ENCODE measurements around the gene BTRC. TPM values are rescaled to one million over a fixed set of nuclear protein-coding genes. Genes with fewer than 3 reads are reported as not detected.

Gene BTRC
- total RNA-seq, 4 donors from 2014 or later: 12.6 to 26.5 (median 20.7) TPM

- no peaks in the 10 kb centered on the region for H3K27me3 ChIP-seq
- TF ChIP-seq CTCF (IDR thresholded peaks at IDR 0.05) (no peak), POLR2A (IDR thresholded peaks at IDR 0.05) (no peak)
- no peaks in the 10 kb centered on the region for H3K9me3 ChIP-seq
- intact Hi-C loops (cut with DNase I; ENCODE audit: low total_unique reads): no loop called here
- no peaks in the 10 kb centered on the region for H3K4me1 ChIP-seq
- no peaks in the 10 kb centered on the region for H3K36me3 ChIP-seq
- no peak overlapping the region for H3K4me3 ChIP-seq
- H3K27ac ChIP-seq: no peak overlapping the region
- DNase-seq: no peak
Measured at GRCh38 chr10:101490026-101490425, 136.1 kb downstream of the BTRC start.

- no peaks in the 10 kb centered on the region for H3K4me1 ChIP-seq
- DNase-seq: no peak
- H3K27me3 ChIP-seq: no peaks in the 10 kb centered on the region
- intact Hi-C loops (cut with DNase I; ENCODE audit: low total_unique reads): no loop called here
- H3K4me3 ChIP-seq: no peak overlapping the region
- H3K36me3 ChIP-seq: no peaks in the 10 kb centered on the region
- H3K27ac ChIP-seq: no peak overlapping the region
- no peak for TF ChIP-seq POLR2A (IDR thresholded peaks at IDR 0.05)
- no peak for TF ChIP-seq CTCF (IDR thresholded peaks at IDR 0.05)
- H3K9me3 ChIP-seq: no peaks in the 10 kb centered on the region
Measured at GRCh38 chr10:101492205-101492604, 138.2 kb downstream of the BTRC start.

GRCh38 chr10:101492814-101493213, 138.8 kb downstream of the BTRC start:
- no peak for DNase-seq

GRCh38 chr10:101493249-101493648, 139.3 kb downstream of the BTRC start:
- H3K9me3 ChIP-seq: no peaks in the 10 kb centered on the region
- H3K27me3 ChIP-seq: no peaks in the 10 kb centered on the region
- no peaks in the 10 kb centered on the region for H3K36me3 ChIP-seq
- H3K27ac ChIP-seq: no peak overlapping the region
- H3K4me3 ChIP-seq: no peak overlapping the region
- no peak for TF ChIP-seq POLR2A (IDR thresholded peaks at IDR 0.05)
- no peak for TF ChIP-seq CTCF (IDR thresholded peaks at IDR 0.05)
- DNase-seq: no peak
- intact Hi-C loops (cut with DNase I; ENCODE audit: low total_unique reads): no loop called here
- no peaks in the 10 kb centered on the region for H3K4me1 ChIP-seq

More at GRCh38 chr10:101492814-101493213, 138.8 kb downstream of the BTRC start:
- no peak for TF ChIP-seq CTCF (IDR thresholded peaks at IDR 0.05)
- no peak for TF ChIP-seq POLR2A (IDR thresholded peaks at IDR 0.05)
- no peaks in the 10 kb centered on the region for H3K4me1 ChIP-seq
- H3K9me3 ChIP-seq: no peaks in the 10 kb centered on the region
- no peaks in the 10 kb centered on the region for H3K36me3 ChIP-seq
- H3K27ac ChIP-seq: no peak overlapping the region
- no peak overlapping the region for H3K4me3 ChIP-seq
- intact Hi-C loops (cut with DNase I; ENCODE audit: low total_unique reads): no loop called here
- H3K27me3 ChIP-seq: no peaks in the 10 kb centered on the region

GRCh38 chr10:101493782-101494281, 139.9 kb downstream of the BTRC start:
- no peak for DNase-seq
- intact Hi-C loops (cut with DNase I; ENCODE audit: low total_unique reads): no loop called here
- H3K4me3 ChIP-seq: no peak overlapping the region
- no peak overlapping the region for H3K27ac ChIP-seq
- H3K36me3 ChIP-seq: no peaks in the 10 kb centered on the region
- H3K9me3 ChIP-seq: no peaks in the 10 kb centered on the region
- TF ChIP-seq POLR2A (IDR thresholded peaks at IDR 0.05) (no peak), CTCF (IDR thresholded peaks at IDR 0.05) (no peak)
- no peaks in the 10 kb centered on the region for H3K27me3 ChIP-seq
- no peaks in the 10 kb centered on the region for H3K4me1 ChIP-seq
